KBM-7 (cell line): ENCODE measurements around the gene RYR2.
"Not testable (repeated sequence)": the region's sequence is repeated elsewhere in the genome, so short reads cannot be mapped to it uniquely, and the experiment has no call there.

Source experiments
- DNase-seq: peaks from one replicate; pipeline ENCODE4 v3.0.0-alpha.2; 2015
- in situ Hi-C: fragments of 300-500 bp; cut with MboI; formaldehyde crosslinking; loops from 2 replicates; pipeline ENCODE4 v1.14.3; 2020; ENCODE audit warnings: low sequenced_read_pairs, low pct_unique_long_range_greater_than_20kb, mixed read lengths

RYR2 gene

DNA sequence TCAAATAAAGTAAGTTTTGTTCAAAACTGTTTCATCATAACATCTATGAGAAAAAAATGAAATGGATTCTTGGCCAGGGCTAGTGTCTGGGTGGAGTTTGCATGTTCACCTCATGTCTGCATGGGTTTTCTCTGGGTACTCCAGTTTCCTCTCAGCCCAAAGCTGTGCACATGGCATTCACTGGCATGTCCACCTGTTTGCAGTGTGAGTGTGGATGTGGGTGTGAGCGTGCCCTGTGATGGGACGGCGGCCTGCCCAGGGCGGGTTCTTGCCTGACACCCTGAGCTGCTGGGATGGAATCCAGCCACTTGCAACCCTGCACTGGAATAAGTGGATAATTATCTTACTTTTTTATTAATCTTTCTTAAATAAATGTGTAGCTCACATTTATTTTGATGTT, 185.5 kb downstream of the RYR2 start:
- in situ Hi-C loops, result no loop called here
- no peak for DNase-seq

- DNase-seq, result no peak
- in situ Hi-C loops, result no loop called here
Measured at GRCh38 chr1:237228421-237228820, 186.4 kb downstream of the RYR2 start.

DNA sequence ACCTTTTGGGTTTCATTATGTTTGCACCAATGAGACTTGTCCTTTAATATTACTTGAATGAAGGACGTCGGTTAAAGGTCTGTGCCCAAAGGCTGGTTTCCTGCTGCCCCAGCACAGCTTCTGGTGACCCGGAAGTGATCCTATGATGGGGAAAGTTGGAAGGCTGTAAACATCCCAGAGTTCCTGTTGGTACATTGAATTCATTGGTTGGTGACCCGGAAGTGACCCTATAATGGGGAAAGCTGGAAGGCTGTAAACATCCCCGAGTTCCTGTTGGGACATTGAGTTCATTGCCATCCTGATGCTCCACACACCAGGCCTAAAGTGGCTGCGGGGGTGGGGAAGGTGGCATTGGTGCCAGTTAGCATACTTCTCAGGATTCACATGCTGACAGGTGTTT, 187.3 kb downstream of the RYR2 start:
- in situ Hi-C loops, result no loop called here
- DNase-seq, result no peak

- in situ Hi-C loops, result no loop called here
- no peak for DNase-seq
Measured at GRCh38 chr1:237232501-237232900, 190.5 kb downstream of the RYR2 start.

DNA sequence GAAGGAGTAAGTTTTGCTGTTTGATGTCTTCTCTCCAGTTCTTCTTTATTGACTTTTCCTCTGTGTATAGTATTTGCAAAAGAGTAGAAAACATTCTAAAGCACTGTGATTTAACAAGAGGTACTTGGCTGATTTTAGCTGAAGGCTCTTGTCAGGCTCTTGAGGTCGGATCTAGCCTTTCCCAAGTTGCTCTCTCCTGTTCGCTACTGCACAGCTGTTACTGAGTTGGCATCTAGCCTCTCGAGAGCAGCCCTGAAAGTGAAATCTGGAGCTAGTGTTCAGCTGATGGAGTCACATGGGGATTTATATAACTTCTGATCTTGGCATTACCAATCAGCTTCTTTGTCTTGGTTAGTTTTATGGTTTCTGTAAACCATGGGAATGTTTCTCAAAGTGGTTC, 193.1 kb downstream of the RYR2 start:
- DNase-seq, result no peak
- in situ Hi-C loops, result no loop called here

GRCh38 chr1:237237721-237238120, 195.7 kb downstream of the RYR2 start:
- no peak for DNase-seq
- in situ Hi-C loops, result no loop called here

DNA sequence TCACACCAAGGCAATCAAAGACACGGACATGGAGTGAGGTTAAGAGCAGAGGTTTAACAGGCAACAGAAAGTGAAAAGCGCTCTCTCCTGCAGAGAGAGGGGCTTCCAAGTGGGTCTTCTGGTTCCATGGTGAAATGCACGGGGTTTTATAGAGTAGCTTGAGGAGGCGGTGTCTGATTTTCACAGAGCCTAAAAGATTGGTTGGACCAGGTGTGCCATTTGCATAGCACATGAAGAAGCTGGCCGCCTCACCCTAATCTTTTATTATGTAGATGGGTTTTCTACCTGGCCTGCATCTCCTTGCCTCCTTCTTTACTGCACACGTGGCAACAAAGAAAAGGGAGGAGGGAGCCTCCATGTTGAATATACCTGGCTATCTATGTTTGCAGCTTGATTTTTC, 197.3 kb downstream of the RYR2 start:
- no peak for DNase-seq
- in situ Hi-C loops, result no loop called here

DNA sequence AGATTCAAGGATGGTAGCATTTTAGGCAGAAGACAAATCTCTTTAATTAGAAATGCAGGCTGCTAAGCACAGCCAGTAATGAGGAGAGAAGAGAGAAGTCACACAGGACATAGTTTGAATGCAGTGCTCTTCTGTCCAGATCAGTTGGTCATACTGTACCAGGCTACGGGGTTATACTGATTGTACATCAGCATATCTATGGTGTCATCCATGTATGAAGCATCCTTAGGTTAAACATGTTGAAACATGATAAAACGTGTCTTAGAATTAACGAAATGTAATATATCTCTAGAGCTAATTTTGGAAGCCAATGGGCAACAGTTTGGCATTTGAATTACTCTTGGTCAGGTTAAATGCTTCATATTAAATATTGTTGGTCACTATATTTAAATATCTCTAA, 199.1 kb downstream of the RYR2 start:
- no peak for DNase-seq
- in situ Hi-C loops, result no loop called here

DNA sequence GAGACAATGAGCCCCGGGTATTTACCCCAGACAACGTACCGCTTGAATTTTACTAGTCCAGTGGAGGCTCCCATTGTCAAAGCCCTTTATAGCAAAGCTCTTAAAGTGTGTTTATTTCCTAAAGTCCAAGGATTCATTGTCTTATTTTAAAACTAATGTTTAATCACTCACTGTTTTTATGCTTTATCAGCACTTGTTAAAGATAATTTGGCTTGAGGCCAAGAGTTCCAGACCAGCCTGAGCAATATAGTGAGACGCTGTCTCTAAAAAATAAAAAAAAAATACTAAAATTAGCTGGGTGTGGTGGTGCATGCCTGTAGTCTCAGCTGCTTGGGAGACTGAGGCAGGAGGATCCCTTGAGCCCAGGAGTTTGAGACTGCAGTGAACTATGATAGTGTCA, 202.8 kb downstream of the RYR2 start:
- in situ Hi-C loops, result no loop called here
- no peak for DNase-seq

- no peak for DNase-seq
- in situ Hi-C loops, result no loop called here
Measured at GRCh38 chr1:237247442-237247841, 205.5 kb downstream of the RYR2 start.

- in situ Hi-C loops, result no loop called here
- no peak for DNase-seq
Measured at GRCh38 chr1:237249120-237249519, 207.1 kb downstream of the RYR2 start.

- DNase-seq, result no peak
- in situ Hi-C loops, result no loop called here
Measured at GRCh38 chr1:237250055-237250454, 208.1 kb downstream of the RYR2 start.

DNA sequence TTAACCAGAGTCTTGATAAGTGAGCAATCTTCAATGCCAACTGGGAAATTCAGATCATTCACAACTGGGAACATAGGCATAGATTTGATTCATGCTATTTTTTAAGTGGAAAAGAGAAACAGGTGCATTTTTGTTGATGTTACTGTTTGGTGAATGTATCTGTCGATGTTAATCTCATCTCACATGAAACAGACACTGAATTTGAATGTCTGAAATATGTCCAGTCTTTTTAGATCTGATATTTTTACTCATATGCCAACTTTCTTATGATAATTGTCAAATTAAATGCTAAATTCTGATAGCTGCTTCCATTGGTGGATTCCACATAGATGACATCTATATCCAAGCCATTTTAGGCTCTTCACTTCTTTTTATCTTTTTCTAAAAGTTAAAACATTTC, 213.1 kb downstream of the RYR2 start:
- DNase-seq, result no peak
- in situ Hi-C loops, result no loop called here

DNA sequence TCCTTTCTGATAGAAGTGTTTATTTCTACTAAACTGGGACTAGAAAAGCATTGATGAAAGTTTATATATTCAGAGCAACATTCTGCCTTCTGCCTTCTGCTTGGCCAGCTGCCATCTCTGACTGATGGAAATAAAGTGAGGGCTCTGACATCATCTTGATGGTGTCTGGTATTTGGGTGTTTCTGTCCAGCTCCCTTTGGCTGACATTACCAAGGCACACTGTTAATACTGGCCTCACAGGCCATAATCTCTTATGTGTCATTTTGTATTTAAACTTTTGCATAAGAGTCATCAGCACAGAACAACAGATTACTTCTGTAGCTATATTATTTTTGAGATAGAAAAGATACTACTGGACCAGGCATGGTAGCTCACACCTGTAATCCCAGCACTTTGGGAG, 216.9 kb downstream of the RYR2 start:
- in situ Hi-C loops, result no loop called here
- no peak for DNase-seq

DNA sequence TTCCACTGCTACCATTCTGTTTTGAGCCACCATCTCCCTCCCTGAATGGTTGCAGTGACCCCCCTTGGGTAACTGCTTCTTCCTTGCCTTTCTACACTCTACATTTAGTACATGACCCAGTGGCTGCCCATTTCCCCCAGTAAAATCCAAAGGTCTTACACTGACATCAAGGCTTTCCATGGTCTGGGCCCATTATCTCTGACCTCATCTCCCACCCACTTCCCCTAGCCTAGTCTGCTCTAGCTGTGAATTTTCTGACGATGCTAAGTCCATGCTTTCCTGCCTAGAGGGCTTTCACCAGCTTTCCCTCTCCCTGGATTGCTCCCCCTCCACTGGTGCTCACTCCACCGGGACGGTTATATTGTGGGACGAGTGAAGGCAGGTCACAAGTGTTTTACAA, 219.2 kb downstream of the RYR2 start:
- in situ Hi-C loops, result no loop called here
- no peak for DNase-seq

GRCh38 chr1:237267743-237268142, 225.8 kb downstream of the RYR2 start:
- no peak for DNase-seq
- in situ Hi-C loops, result no loop called here

- no peak for DNase-seq
- in situ Hi-C loops, result no loop called here
Measured at GRCh38 chr1:237269938-237270337, 228.0 kb downstream of the RYR2 start.

DNA sequence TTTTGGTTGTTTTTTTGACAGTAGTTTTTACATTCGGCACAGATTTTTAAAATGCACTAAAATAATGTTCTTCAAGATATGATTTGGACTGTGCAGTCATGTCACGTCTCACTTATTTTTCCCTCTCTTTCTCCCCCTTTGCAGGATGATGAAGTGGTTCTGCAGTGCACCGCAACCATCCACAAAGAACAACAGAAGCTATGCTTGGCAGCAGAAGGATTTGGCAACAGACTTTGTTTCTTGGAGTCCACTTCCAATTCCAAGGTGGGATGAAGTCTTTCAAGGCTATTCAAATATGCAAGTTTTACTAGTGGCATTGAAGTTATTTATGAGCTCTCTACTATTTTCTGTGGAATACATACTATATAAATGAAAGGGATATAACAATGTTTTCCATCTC, 228.4 kb downstream of the RYR2 start:
- no peak for DNase-seq
- in situ Hi-C loops, result no loop called here

GRCh38 chr1:237277994-237278393, 236.0 kb downstream of the RYR2 start:
- in situ Hi-C loops, result not testable (repeated sequence)

DNA sequence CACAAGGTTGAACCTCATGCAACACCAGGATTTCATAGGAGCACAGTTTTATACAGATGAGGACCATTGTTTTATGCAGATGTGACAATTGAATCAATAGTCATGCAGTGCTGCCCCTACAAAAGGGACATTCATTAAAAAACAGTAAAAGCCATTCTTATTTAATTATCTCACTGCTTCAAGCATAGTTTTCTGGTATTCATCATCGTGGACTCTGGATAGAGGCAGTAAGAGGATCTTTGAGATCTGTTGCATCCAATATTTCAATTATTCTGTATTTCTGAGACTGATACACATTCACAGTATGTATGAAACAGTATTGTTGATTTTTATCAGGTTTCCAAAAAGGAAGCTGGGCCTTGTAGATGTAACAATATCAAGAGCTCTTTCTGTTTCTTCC, 237.6 kb downstream of the RYR2 start:
- in situ Hi-C loops, result no loop called here
- DNase-seq, result no peak

More at GRCh38 chr1:237277994-237278393, 236.0 kb downstream of the RYR2 start:
- DNase-seq, result not testable (repeated sequence)

DNA sequence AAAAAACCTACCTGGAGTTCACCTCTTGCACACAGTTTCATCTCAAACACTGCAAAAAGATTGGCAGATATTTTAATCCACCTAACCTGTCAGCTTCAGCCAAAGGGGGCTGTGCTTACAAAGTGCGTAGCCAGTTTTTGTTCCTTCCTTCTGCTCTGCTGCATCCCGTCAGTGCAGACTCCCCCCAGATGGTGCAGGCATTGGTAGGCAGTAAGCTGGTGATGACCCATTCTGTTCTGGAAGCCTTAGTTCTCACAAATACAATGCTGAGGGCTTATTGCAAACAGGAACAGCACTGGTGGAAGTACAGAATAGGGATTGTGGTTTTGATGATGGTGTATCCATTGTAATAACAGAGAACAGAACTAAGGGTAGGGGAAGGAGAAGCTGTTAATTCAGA, 239.5 kb downstream of the RYR2 start:
- DNase-seq, result no peak
- in situ Hi-C loops, result no loop called here

GRCh38 chr1:237282208-237282783, 240.3 kb downstream of the RYR2 start:
- in situ Hi-C loops, result no loop called here
- DNase-seq, result no peak
